ENCODE results near the gene CLEC1A.

CLEC1A gene

DNA sequence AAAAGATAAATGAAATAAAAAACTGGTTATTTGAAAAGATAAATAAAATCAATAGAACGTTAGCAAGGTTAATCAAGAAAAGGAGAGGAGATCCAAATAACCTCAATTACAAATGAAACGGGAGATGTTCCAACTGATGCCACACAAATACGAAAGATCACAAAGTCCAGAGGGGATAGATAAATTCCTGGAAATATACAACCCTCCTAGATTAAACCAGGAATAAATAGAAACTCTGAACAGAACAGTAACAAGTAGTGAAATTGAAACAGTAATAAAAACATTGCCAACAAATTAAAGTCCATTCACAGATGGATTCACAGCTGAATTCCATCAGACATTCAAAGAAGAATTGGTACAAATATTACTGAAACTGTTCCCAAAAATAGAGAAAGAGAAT is 12.4 kb downstream of the CLEC1A start:
- no CpG with 5 or more reads among the region's 3 CpGs for WGBS (ENCODE audit: extremely low coverage, insufficient coverage, low lambda C conversion rate)
- H3K9ac ChIP-seq (ENCODE audit: low read length) = no peak overlapping the region

DNA sequence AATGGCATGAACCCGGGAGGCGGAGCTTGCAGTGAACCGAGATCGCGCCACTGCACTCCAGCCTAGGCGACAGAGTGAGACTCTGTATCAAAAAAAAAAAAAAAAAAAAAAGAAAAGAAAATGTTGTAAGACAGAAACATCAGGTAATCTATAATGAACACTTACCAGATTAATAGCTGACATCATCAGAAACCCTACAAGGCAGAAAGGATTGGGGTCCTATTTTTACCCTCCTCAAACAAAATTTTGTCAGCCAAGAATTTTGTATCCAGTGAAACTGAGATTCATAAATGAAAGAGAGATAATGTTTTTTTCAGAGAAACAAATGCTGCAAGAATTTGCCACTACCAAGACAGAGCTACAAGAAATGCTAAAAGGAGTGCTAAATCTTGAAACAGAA is 14.1 kb downstream of the CLEC1A start:
- WGBS (ENCODE audit: extremely low coverage, insufficient coverage, low lambda C conversion rate) = no CpG with 5 or more reads among the region's 6 CpGs
- Histone ChIP-seq H3K27me3 (ENCODE audit: insufficient read depth, low read length, poor library complexity) (no peaks in the 10 kb centered on the region), H3K79me2 (ENCODE audit: control insufficient read depth, insufficient read depth, low read length) (no peaks in the 10 kb centered on the region), H3K27ac (ENCODE audit: low read depth, low read length) (no peak overlapping the region), H3K4me2 (ENCODE audit: low read length) (no peak overlapping the region), H4K5ac (ENCODE audit: low read length) (no peak overlapping the region), H3K56ac (ENCODE audit: low read length) (no peak overlapping the region), H3K79me1 (ENCODE audit: low read length) (no peaks in the 10 kb centered on the region), H3K4me1 (ENCODE audit: control insufficient read depth, low read depth, low read length) (no peaks in the 10 kb centered on the region), H2BK120ac (ENCODE audit: low read depth, low read length) (no peak overlapping the region), H3K23ac (ENCODE audit: low read length) (no peak overlapping the region), H3K18ac (ENCODE audit: low read length) (no peak overlapping the region), H3K36me3 (ENCODE audit: control insufficient read depth, insufficient read depth, low read length) (no peaks in the 10 kb centered on the region), H3K9ac (ENCODE audit: low read length) (no peak overlapping the region), H3K4me3 (ENCODE audit: low read length) (no peak overlapping the region), H2BK15ac (replicated peaks; ENCODE audit: low read depth) (no peak overlapping the region), H2AK5ac (ENCODE audit: low read length) (no peak overlapping the region), H2BK5ac (ENCODE audit: low read length) (no peak overlapping the region), H4K8ac (ENCODE audit: low read depth, low read length) (no peak overlapping the region), H3K4ac (ENCODE audit: low read depth, low read length) (no peak overlapping the region)
- DNase-seq = no peak

More for the DNA sequence above, 12.4 kb downstream of the CLEC1A start:
- Histone ChIP-seq H3K79me2 (ENCODE audit: control insufficient read depth, insufficient read depth, low read length) (no peaks in the 10 kb centered on the region), H3K4me1 (ENCODE audit: control insufficient read depth, low read depth, low read length) (no peaks in the 10 kb centered on the region), H2BK120ac (ENCODE audit: low read depth, low read length) (no peak overlapping the region), H4K8ac (ENCODE audit: low read depth, low read length) (no peak overlapping the region), H3K79me1 (ENCODE audit: low read length) (no peaks in the 10 kb centered on the region), H3K18ac (ENCODE audit: low read length) (no peak overlapping the region), H3K56ac (ENCODE audit: low read length) (no peak overlapping the region), H3K27ac (ENCODE audit: low read depth, low read length) (no peak overlapping the region), H3K27me3 (ENCODE audit: insufficient read depth, low read length, poor library complexity) (no peaks in the 10 kb centered on the region), H4K5ac (ENCODE audit: low read length) (no peak overlapping the region), H3K23ac (ENCODE audit: low read length) (no peak overlapping the region), H3K4ac (ENCODE audit: low read depth, low read length) (no peak overlapping the region), H3K4me2 (ENCODE audit: low read length) (no peak overlapping the region), H2AK5ac (ENCODE audit: low read length) (no peak overlapping the region), H2BK5ac (ENCODE audit: low read length) (no peak overlapping the region), H2BK15ac (replicated peaks; ENCODE audit: low read depth) (no peak overlapping the region), H3K36me3 (ENCODE audit: control insufficient read depth, insufficient read depth, low read length) (no peaks in the 10 kb centered on the region), H3K4me3 (ENCODE audit: low read length) (no peak overlapping the region)
- no peak for DNase-seq

DNA sequence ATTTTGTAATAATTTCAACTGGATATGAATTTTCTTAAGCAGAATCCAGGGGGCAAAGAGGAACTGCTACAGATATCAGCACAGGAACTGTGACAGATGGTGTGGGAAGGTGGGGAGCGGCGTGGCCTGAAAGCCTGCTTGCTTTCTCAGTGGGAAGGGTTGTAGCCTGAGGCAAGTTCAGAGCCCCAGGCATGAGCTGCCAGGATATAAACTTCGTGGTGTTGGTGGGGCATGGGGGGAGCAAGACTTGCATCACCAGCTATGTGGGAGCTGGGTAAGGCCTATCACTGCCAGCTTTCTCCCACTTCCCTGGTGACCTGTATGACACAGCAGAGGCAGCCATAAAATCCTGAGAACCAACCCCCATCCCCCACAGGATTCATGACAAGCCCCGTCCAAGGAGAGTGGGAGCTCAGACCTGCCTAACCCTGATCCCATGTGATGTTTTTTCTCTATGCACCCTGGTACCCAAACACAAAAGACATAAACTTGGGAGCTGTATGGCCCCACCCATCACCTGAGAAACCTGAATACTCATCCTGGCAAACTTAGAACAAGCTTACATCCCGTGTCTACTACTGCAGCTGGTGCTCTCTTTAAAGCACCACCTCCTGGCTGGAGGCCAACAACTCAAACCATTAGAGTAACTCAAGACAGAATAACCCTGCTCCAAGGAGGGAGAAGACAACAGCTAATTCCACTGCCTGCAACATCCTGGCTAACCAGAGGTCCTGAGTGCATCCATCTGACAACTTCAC is 16.5 kb downstream of the CLEC1A start:
- no peak overlapping the region for H3K56ac ChIP-seq (ENCODE audit: low read length)
- WGBS (ENCODE audit: extremely low coverage, insufficient coverage, low lambda C conversion rate) = no CpG with 5 or more reads among the region's 5 CpGs
- no peak overlapping the region for H3K23ac ChIP-seq (ENCODE audit: low read length)
- H2BK120ac ChIP-seq (ENCODE audit: low read depth, low read length) = no peak overlapping the region
- H3K79me2 ChIP-seq (ENCODE audit: control insufficient read depth, insufficient read depth, low read length) = no peaks in the 10 kb centered on the region
- no peak overlapping the region for H3K4me3 ChIP-seq (ENCODE audit: low read length)
- no peak overlapping the region for H3K4ac ChIP-seq (ENCODE audit: low read depth, low read length)
- H3K79me1 ChIP-seq (ENCODE audit: low read length) = no peaks in the 10 kb centered on the region
- H4K8ac ChIP-seq (ENCODE audit: low read depth, low read length) = no peak overlapping the region
- no peak overlapping the region for H2BK15ac ChIP-seq (replicated peaks; ENCODE audit: low read depth)
- no peak overlapping the region for H3K9ac ChIP-seq (ENCODE audit: low read length)
- no peak for DNase-seq
- no peaks in the 10 kb centered on the region for H3K4me1 ChIP-seq (ENCODE audit: control insufficient read depth, low read depth, low read length)
- no peaks in the 10 kb centered on the region for H3K27me3 ChIP-seq (ENCODE audit: insufficient read depth, low read length, poor library complexity)
- no peak overlapping the region for H2AK5ac ChIP-seq (ENCODE audit: low read length)
- H4K5ac ChIP-seq (ENCODE audit: low read length) = no peak overlapping the region
- no peak overlapping the region for H3K4me2 ChIP-seq (ENCODE audit: low read length)
- no peak overlapping the region for H3K27ac ChIP-seq (ENCODE audit: low read depth, low read length)
- no peak overlapping the region for H2BK5ac ChIP-seq (ENCODE audit: low read length)
- H3K18ac ChIP-seq (ENCODE audit: low read length) = no peak overlapping the region
- no peaks in the 10 kb centered on the region for H3K36me3 ChIP-seq (ENCODE audit: control insufficient read depth, insufficient read depth, low read length)

DNA sequence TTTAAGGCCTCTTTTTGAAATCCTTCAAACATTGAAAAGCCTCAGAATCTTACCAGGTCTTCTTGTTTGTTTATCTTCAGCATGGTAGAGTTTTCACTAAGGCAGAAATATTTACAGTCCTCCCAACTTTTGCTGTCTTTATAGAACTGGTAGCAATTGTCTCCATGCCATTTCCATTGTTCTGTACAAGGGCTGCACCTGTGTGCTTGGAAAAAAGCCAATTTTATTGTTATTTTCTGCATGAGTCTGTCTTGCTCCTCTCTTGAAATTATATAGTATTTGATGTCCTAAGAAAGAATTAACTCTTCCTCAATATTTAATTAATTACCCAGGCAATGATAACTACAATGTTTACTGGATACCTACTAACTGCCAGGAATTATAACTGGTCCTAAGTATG is 23.3 kb downstream of the CLEC1A start:
- no peak for DNase-seq
- H2AK5ac ChIP-seq (ENCODE audit: low read length) = no peak overlapping the region
- H3K23ac ChIP-seq (ENCODE audit: low read length) = no peak overlapping the region
- H3K79me2 ChIP-seq (ENCODE audit: control insufficient read depth, insufficient read depth, low read length) = no peaks in the 10 kb centered on the region
- H2BK120ac ChIP-seq (ENCODE audit: low read depth, low read length) = no peak overlapping the region
- no peak overlapping the region for H3K4ac ChIP-seq (ENCODE audit: low read depth, low read length)
- no peak overlapping the region for H4K8ac ChIP-seq (ENCODE audit: low read depth, low read length)
- H4K5ac ChIP-seq (ENCODE audit: low read length) = no peak overlapping the region
- H3K79me1 ChIP-seq (ENCODE audit: low read length) = no peaks in the 10 kb centered on the region
- H3K18ac ChIP-seq (ENCODE audit: low read length) = no peak overlapping the region
- no peak overlapping the region for H3K56ac ChIP-seq (ENCODE audit: low read length)
- no peak overlapping the region for H3K9ac ChIP-seq (ENCODE audit: low read length)
- H3K27me3 ChIP-seq (ENCODE audit: insufficient read depth, low read length, poor library complexity) = no peaks in the 10 kb centered on the region
- H2BK15ac ChIP-seq (replicated peaks; ENCODE audit: low read depth) = no peak overlapping the region
- H2BK5ac ChIP-seq (ENCODE audit: low read length) = no peak overlapping the region
- no peak overlapping the region for H3K4me2 ChIP-seq (ENCODE audit: low read length)
- H3K27ac ChIP-seq (ENCODE audit: low read depth, low read length) = no peak overlapping the region
- no peaks in the 10 kb centered on the region for H3K4me1 ChIP-seq (ENCODE audit: control insufficient read depth, low read depth, low read length)
- no peak overlapping the region for H3K4me3 ChIP-seq (ENCODE audit: low read length)
- no peaks in the 10 kb centered on the region for H3K36me3 ChIP-seq (ENCODE audit: control insufficient read depth, insufficient read depth, low read length)

DNA sequence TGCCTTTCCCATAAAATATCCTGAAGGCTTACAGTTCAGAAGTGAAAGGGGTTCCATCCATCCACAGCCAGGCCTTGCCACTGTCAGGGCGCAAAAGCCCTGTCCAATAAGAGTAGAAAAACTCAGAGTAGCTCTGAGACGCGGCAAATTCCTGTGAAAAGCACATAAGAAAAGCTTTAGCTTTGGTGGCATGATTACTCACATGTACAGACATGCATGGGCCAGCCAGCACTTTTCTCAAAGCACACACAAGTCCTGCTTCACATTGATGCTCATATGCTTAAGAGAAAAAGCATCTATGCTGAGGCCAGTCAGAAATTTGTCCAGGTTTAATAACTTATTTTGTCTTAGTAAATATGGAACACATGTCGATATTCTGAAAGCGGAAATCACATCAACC is 25.5 kb downstream of the CLEC1A start:
- no peak for DNase-seq
- Histone ChIP-seq H3K23ac (ENCODE audit: low read length) (no peak overlapping the region), H3K27ac (ENCODE audit: low read depth, low read length) (no peak overlapping the region), H4K5ac (ENCODE audit: low read length) (no peak overlapping the region), H3K4me2 (ENCODE audit: low read length) (no peak overlapping the region), H2BK15ac (replicated peaks; ENCODE audit: low read depth) (no peak overlapping the region), H2BK5ac (ENCODE audit: low read length) (no peak overlapping the region), H3K4ac (ENCODE audit: low read depth, low read length) (no peak overlapping the region), H3K18ac (ENCODE audit: low read length) (no peak overlapping the region), H2AK5ac (ENCODE audit: low read length) (no peak overlapping the region), H3K56ac (ENCODE audit: low read length) (no peak overlapping the region), H3K36me3 (ENCODE audit: control insufficient read depth, insufficient read depth, low read length) (no peaks in the 10 kb centered on the region), H2BK120ac (ENCODE audit: low read depth, low read length) (no peak overlapping the region), H3K79me2 (ENCODE audit: control insufficient read depth, insufficient read depth, low read length) (no peaks in the 10 kb centered on the region), H3K4me3 (ENCODE audit: low read length) (no peak overlapping the region), H3K27me3 (ENCODE audit: insufficient read depth, low read length, poor library complexity) (no peaks in the 10 kb centered on the region), H3K79me1 (ENCODE audit: low read length) (no peaks in the 10 kb centered on the region), H4K8ac (ENCODE audit: low read depth, low read length) (no peak overlapping the region), H3K4me1 (ENCODE audit: control insufficient read depth, low read depth, low read length) (no peaks in the 10 kb centered on the region), H3K9ac (ENCODE audit: low read length) (no peak overlapping the region)
- WGBS (ENCODE audit: extremely low coverage, insufficient coverage, low lambda C conversion rate) = no CpG with 5 or more reads among the region's 5 CpGs

DNA sequence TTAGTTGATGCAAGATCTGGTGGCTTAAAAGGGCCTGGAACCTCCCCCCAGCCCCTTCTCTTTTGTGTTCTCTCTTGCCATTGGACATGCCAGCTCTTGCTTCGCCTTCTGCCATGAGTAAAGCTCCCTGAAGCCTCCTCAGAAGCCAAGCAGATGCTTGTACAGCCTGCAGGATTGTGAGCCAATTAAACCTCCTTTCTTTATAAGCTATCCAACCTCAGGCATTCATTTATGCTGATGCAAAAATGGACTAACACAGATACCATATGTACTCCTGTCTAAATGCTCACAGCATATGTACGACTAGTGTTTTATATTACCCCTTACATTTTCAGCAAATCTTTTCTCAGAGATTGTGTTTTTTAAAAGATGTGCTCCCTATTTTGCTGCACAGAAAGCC is 26.7 kb downstream of the CLEC1A start:
- no peaks in the 10 kb centered on the region for H3K27me3 ChIP-seq (ENCODE audit: insufficient read depth, low read length, poor library complexity)
- H4K5ac ChIP-seq (ENCODE audit: low read length) = no peak overlapping the region
- no CpG with 5 or more reads among the region's 2 CpGs for WGBS (ENCODE audit: extremely low coverage, insufficient coverage, low lambda C conversion rate)
- no peaks in the 10 kb centered on the region for H3K79me2 ChIP-seq (ENCODE audit: control insufficient read depth, insufficient read depth, low read length)
- no peak overlapping the region for H3K56ac ChIP-seq (ENCODE audit: low read length)
- H2BK15ac ChIP-seq (replicated peaks; ENCODE audit: low read depth) = no peak overlapping the region
- H3K23ac ChIP-seq (ENCODE audit: low read length) = no peak overlapping the region
- H3K27ac ChIP-seq (ENCODE audit: low read depth, low read length) = no peak overlapping the region
- no peak for DNase-seq
- no peaks in the 10 kb centered on the region for H3K79me1 ChIP-seq (ENCODE audit: low read length)
- no peak overlapping the region for H2BK120ac ChIP-seq (ENCODE audit: low read depth, low read length)
- H3K36me3 ChIP-seq (ENCODE audit: control insufficient read depth, insufficient read depth, low read length) = no peaks in the 10 kb centered on the region
- no peak overlapping the region for H2AK5ac ChIP-seq (ENCODE audit: low read length)
- H3K4me3 ChIP-seq (ENCODE audit: low read length) = no peak overlapping the region
- no peak overlapping the region for H3K18ac ChIP-seq (ENCODE audit: low read length)
- no peak overlapping the region for H4K8ac ChIP-seq (ENCODE audit: low read depth, low read length)
- H3K4me2 ChIP-seq (ENCODE audit: low read length) = no peak overlapping the region
- H2BK5ac ChIP-seq (ENCODE audit: low read length) = no peak overlapping the region
- no peaks in the 10 kb centered on the region for H3K4me1 ChIP-seq (ENCODE audit: control insufficient read depth, low read depth, low read length)
- no peak overlapping the region for H3K9ac ChIP-seq (ENCODE audit: low read length)
- H3K4ac ChIP-seq (ENCODE audit: low read depth, low read length) = no peak overlapping the region
